ENCODE results near the gene NPIPB13.
"Not testable (repeated sequence)": the region's sequence is repeated elsewhere in the genome, so short reads cannot be mapped to it uniquely, and the experiment has no call there.

The NPIPB13 gene

DNA sequence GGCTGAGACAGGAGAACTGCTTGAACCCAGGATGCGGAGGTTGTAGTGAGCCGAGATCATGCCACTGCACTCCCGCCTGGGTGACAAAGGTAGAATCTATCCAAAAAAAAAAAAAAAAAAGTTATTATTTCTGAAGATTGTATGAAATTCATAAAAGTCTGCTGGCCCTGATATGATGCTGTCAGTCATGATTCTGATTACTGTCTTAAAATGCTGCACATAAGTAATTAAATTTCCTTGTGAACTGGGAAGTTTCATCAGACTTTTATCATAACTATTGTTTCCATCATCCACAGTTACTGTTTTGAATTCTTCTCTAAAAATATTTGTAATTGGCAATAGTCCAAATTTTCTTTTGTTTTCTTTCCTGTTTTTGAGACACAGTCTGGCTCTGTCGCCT is at the start of gene NPIPB13:
Gene NPIPB13 (minus strand): TSS at position 101 of the 400 bp plus-strand sequence. CDS start 2,906 bp downstream, outside the sequence.
- not testable (repeated sequence) for H3K79me2 ChIP-seq (ENCODE audit: insufficient read depth, low read length); H3K4me1 ChIP-seq (ENCODE audit: insufficient read depth, low read length); H3K27ac ChIP-seq (ENCODE audit: low read length); H3K4me3 ChIP-seq (ENCODE audit: low read depth in 1 of 2, low read length in 2 of 2); H3K9me3 ChIP-seq (ENCODE audit: insufficient read depth, low read length, severe bottlenecking); DNase-seq; ATAC-seq (ENCODE audit: insufficient read depth, low read depth); H2AFZ ChIP-seq (ENCODE audit: low read depth, low read length); H3K4me2 ChIP-seq (ENCODE audit: insufficient read depth, low read length); H3K9ac ChIP-seq (ENCODE audit: low read depth, low read length); H3K36me3 ChIP-seq (ENCODE audit: insufficient read depth, low read length); H3K27me3 ChIP-seq (ENCODE audit: insufficient read depth, low read length, poor library complexity); H4K20me1 ChIP-seq (ENCODE audit: insufficient read depth, low read length)

DNA sequence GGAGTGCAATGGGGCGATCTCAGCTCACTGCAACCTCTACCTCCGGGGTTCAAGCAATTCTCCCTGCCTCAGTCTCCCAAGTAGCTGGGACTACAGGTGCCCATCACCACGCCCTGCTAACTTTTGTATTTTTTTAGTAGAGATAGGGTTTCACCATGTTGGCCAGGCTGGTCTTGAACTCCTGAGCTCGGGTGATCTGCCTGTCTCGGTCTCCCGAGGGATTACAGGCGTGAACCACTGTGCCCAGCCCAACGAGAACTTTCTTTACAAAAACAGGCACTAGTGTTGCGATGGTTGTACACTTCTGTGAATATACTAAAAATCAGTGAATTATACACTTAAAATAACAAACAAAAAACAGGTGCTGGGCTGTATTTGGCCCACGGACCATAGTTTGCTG is 34.1 kb upstream of the NPIPB13 start:
- H3K9ac ChIP-seq (ENCODE audit: low read depth, low read length); H3K36me3 ChIP-seq (ENCODE audit: insufficient read depth, low read length); H3K27ac ChIP-seq (ENCODE audit: low read length); ATAC-seq (ENCODE audit: insufficient read depth, low read depth); H3K27me3 ChIP-seq (ENCODE audit: insufficient read depth, low read length, poor library complexity); H3K4me2 ChIP-seq (ENCODE audit: insufficient read depth, low read length); H3K9me3 ChIP-seq (ENCODE audit: insufficient read depth, low read length, severe bottlenecking); DNase-seq; H3K4me1 ChIP-seq (ENCODE audit: insufficient read depth, low read length); H4K20me1 ChIP-seq (ENCODE audit: insufficient read depth, low read length); H3K4me3 ChIP-seq (ENCODE audit: low read depth in 1 of 2, low read length in 2 of 2); H3K79me2 ChIP-seq (ENCODE audit: insufficient read depth, low read length); H2AFZ ChIP-seq (ENCODE audit: low read depth, low read length): not testable (repeated sequence)

DNA sequence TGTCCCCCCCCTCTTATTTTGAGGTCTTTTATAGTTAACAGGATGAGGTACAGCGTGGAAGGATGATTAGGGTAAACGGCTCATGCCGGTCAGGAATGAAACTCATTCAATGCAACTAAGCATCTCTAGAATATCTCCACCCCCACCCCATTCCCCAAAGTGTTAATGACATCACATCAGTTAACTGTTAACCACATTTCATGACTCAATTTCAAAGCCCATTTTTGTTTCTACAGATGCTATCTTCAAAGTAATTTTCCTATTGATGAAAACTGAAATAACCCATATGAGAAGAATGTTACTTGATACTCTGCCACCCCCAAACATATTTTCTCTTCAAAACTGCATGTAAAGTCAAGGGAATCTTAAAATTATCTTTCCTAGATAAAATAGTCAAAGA is 30.2 kb upstream of the NPIPB13 start:
- not testable (repeated sequence) for H3K27ac ChIP-seq (ENCODE audit: low read length); H3K9me3 ChIP-seq (ENCODE audit: insufficient read depth, low read length, severe bottlenecking); H2AFZ ChIP-seq (ENCODE audit: low read depth, low read length); DNase-seq; H3K4me3 ChIP-seq (ENCODE audit: low read depth in 1 of 2, low read length in 2 of 2); H3K36me3 ChIP-seq (ENCODE audit: insufficient read depth, low read length); H3K4me2 ChIP-seq (ENCODE audit: insufficient read depth, low read length); ATAC-seq (ENCODE audit: insufficient read depth, low read depth); H3K4me1 ChIP-seq (ENCODE audit: insufficient read depth, low read length); H4K20me1 ChIP-seq (ENCODE audit: insufficient read depth, low read length); H3K27me3 ChIP-seq (ENCODE audit: insufficient read depth, low read length, poor library complexity); H3K9ac ChIP-seq (ENCODE audit: low read depth, low read length); H3K79me2 ChIP-seq (ENCODE audit: insufficient read depth, low read length)

DNA sequence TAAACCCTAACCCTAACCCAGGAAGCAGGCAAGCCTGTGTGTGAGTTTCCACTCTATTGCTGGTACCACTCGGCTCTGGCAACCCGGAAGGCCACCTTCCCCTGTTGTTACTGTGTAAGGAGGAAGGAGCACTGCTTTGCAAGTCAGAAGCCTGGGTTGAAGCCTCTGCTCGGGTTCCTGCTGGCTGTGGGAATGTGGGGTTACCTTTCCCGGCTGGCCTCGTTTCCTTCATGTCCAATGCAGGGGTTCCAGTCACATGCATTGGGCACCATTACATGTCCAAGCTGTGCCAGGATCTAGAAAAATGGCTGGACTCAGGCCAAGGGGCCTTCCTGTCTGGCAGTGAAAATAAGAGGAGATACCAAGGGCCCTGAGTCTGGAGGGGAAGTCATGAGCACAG is 31.2 kb downstream of the NPIPB13 start:
- not testable (repeated sequence) for H3K27me3 ChIP-seq (ENCODE audit: insufficient read depth, low read length, poor library complexity); H2AFZ ChIP-seq (ENCODE audit: low read depth, low read length); H3K4me1 ChIP-seq (ENCODE audit: insufficient read depth, low read length); H3K36me3 ChIP-seq (ENCODE audit: insufficient read depth, low read length); DNase-seq; H3K79me2 ChIP-seq (ENCODE audit: insufficient read depth, low read length); H3K9me3 ChIP-seq (ENCODE audit: insufficient read depth, low read length, severe bottlenecking); H3K4me2 ChIP-seq (ENCODE audit: insufficient read depth, low read length); H4K20me1 ChIP-seq (ENCODE audit: insufficient read depth, low read length); H3K4me3 ChIP-seq (ENCODE audit: low read depth in 1 of 2, low read length in 2 of 2); H3K9ac ChIP-seq (ENCODE audit: low read depth, low read length); H3K27ac ChIP-seq (ENCODE audit: low read length); ATAC-seq (ENCODE audit: insufficient read depth, low read depth)

DNA sequence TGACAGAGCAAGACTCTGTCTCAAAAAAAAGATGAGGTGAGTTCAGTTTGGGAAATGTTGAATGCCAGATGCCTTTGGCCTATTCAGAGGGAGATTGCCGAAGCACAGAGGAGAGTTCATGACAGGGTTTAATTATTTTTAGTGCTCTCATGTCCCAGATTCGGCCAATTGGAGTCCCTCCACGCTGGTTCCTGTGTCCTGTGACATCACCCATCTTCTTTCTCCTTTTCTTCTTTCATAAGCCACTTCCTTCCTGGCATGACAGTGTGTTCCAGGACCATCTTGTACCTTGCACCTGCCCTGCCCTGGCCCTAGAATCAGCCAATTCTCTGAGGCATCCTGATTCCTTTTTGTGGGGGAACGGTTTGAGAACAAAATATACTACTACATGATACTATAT is 36.9 kb downstream of the NPIPB13 start:
- not testable (repeated sequence) for H3K4me2 ChIP-seq (ENCODE audit: insufficient read depth, low read length); H3K4me1 ChIP-seq (ENCODE audit: insufficient read depth, low read length); H2AFZ ChIP-seq (ENCODE audit: low read depth, low read length)

DNA sequence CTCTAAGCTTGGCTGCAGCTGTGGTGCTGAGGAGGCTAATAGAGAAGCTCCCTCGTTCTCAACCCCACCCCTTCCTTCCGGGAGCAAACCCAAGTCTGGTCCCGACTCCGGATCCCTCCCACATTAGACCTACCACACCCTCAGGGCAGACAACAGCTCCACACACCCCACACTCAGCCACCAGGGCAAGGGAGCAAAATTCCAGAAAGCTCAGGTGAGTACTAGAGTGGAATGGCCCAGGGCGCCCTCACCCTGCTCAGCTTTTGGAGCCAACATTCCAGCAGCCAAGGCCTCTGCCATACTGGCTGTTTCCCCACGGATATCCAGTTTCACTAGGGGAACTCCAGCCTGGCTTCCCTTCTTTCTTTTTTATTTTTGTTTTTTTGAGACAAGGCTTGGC is 39.2 kb downstream of the NPIPB13 start:
- H3K27ac ChIP-seq (ENCODE audit: low read length); H4K20me1 ChIP-seq (ENCODE audit: insufficient read depth, low read length); H3K79me2 ChIP-seq (ENCODE audit: insufficient read depth, low read length); H3K9ac ChIP-seq (ENCODE audit: low read depth, low read length); H3K4me2 ChIP-seq (ENCODE audit: insufficient read depth, low read length); H3K4me3 ChIP-seq (ENCODE audit: low read depth in 1 of 2, low read length in 2 of 2); H2AFZ ChIP-seq (ENCODE audit: low read depth, low read length); H3K4me1 ChIP-seq (ENCODE audit: insufficient read depth, low read length); DNase-seq; H3K9me3 ChIP-seq (ENCODE audit: insufficient read depth, low read length, severe bottlenecking); H3K27me3 ChIP-seq (ENCODE audit: insufficient read depth, low read length, poor library complexity); H3K36me3 ChIP-seq (ENCODE audit: insufficient read depth, low read length): not testable (repeated sequence)
- peak; percentile 72 for ATAC-seq (ENCODE audit: insufficient read depth, low read depth)

More for the DNA sequence above, 36.9 kb downstream of the NPIPB13 start:
- ATAC-seq (ENCODE audit: insufficient read depth, low read depth): peak; percentile 54
- H3K9me3 ChIP-seq (ENCODE audit: insufficient read depth, low read length, severe bottlenecking); H3K9ac ChIP-seq (ENCODE audit: low read depth, low read length); H3K36me3 ChIP-seq (ENCODE audit: insufficient read depth, low read length); H3K4me3 ChIP-seq (ENCODE audit: low read depth in 1 of 2, low read length in 2 of 2); H3K27ac ChIP-seq (ENCODE audit: low read length); H4K20me1 ChIP-seq (ENCODE audit: insufficient read depth, low read length); H3K79me2 ChIP-seq (ENCODE audit: insufficient read depth, low read length); H3K27me3 ChIP-seq (ENCODE audit: insufficient read depth, low read length, poor library complexity); DNase-seq: not testable (repeated sequence)

DNA sequence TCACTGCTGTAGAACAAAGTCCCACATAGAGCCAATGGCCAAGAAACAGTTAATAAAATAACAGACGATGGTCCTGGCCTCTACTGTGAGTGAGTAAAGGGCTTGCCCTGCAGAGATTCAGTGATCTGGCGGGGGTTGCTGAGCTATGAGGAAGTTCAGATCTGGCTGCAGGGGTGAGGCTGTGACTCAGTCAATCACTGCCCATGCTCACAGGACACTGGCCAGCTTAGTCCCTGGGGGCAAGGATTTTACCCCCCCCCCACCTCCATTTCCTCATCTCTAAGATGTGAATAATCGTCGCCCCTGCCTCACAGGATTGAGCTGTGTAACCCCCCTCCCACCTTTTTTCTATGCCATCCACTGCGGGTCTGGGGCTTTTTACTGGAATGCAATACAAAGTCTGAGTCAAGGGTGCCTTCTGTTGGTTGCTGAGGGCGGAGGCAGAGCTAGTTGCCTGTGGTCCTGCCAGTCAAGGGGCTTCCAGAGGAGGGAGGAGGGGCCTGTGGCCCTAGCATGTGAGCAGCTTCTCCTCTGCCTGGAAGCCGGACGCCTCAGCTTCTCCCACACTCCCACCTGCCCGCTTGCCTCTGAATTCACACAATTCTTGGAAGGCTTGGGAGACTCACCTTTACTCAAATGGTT is 41.1 kb downstream of the NPIPB13 start:
- not testable (repeated sequence) for H3K4me3 ChIP-seq (ENCODE audit: low read depth in 1 of 2, low read length in 2 of 2); H3K79me2 ChIP-seq (ENCODE audit: insufficient read depth, low read length); H2AFZ ChIP-seq (ENCODE audit: low read depth, low read length); H3K9me3 ChIP-seq (ENCODE audit: insufficient read depth, low read length, severe bottlenecking); H3K4me2 ChIP-seq (ENCODE audit: insufficient read depth, low read length); DNase-seq; H3K27me3 ChIP-seq (ENCODE audit: insufficient read depth, low read length, poor library complexity); H4K20me1 ChIP-seq (ENCODE audit: insufficient read depth, low read length); H3K27ac ChIP-seq (ENCODE audit: low read length); H3K9ac ChIP-seq (ENCODE audit: low read depth, low read length); H3K36me3 ChIP-seq (ENCODE audit: insufficient read depth, low read length); H3K4me1 ChIP-seq (ENCODE audit: insufficient read depth, low read length)
- peak; percentile 22; the same call in 1 of the 3 replicates for ATAC-seq (ENCODE audit: insufficient read depth, low read depth)

DNA sequence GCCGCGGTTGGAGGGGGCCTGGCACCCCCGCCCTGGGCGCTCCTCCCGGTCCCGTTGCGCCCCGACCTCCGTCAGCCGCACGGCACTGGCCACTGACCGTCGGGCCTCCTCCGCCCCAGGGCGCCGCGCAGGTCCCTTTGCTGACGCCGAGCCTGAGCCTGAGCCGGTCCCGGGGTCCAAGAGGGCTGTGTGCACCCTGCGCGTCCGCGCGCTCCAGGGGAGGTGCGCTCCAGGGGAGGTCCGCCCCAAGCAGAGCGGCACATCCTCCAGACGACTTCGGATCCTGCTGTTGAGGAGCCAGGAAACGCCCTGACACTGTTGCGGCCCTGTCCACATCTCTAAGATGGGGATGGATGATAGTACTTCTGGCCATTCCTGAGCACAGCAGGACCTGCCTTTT is 42.0 kb downstream of the NPIPB13 start:
- ATAC-seq (ENCODE audit: insufficient read depth, low read depth); H3K4me1 ChIP-seq (ENCODE audit: insufficient read depth, low read length); H4K20me1 ChIP-seq (ENCODE audit: insufficient read depth, low read length): not testable (repeated sequence)

More for the DNA sequence above, 42.0 kb downstream of the NPIPB13 start:
- not testable (repeated sequence) for H3K27me3 ChIP-seq (ENCODE audit: insufficient read depth, low read length, poor library complexity); H3K4me2 ChIP-seq (ENCODE audit: insufficient read depth, low read length); H3K36me3 ChIP-seq (ENCODE audit: insufficient read depth, low read length); H3K9ac ChIP-seq (ENCODE audit: low read depth, low read length); H3K9me3 ChIP-seq (ENCODE audit: insufficient read depth, low read length, severe bottlenecking); H2AFZ ChIP-seq (ENCODE audit: low read depth, low read length); H3K79me2 ChIP-seq (ENCODE audit: insufficient read depth, low read length); DNase-seq; H3K27ac ChIP-seq (ENCODE audit: low read length); H3K4me3 ChIP-seq (ENCODE audit: low read depth in 1 of 2, low read length in 2 of 2)

Measured in DND-41 (cell line).